DOHH2 (cell line): Measurements from ENCODE around the gene UACA.

Experiments
- H3F3A ChIP-seq: fragments of 200-600 bp; sonication (generic), shearing (Covaris generic); 2 replicates; pipeline ENCODE4 v1.6.0; 2016; ENCODE audit warnings: antibody characterized with exemption, mild to moderate bottlenecking; ENCODE audit not compliant: control insufficient read depth, insufficient read depth
- H3K27ac ChIP-seq: fragments of 200-600 bp; sonication (generic); 2 replicates; pipeline ENCODE4 v1.5.1; 2014; ENCODE audit warnings: low read depth, mild to moderate bottlenecking, low read length, moderate library complexity
- H3K27me3 ChIP-seq: fragments of 200-600 bp; sonication (generic); 2 replicates; pipeline ENCODE4 v1.6.1; 2014; ENCODE audit warnings: mild to moderate bottlenecking, low read length, mixed read lengths; ENCODE audit not compliant: control insufficient read depth
- H3K36me3 ChIP-seq: fragments of 200-600 bp; sonication (generic); 2 replicates; pipeline ENCODE4 v1.6.1; 2014; ENCODE audit warnings: mild to moderate bottlenecking, low read length, moderate library complexity, mixed read lengths; ENCODE audit not compliant: control insufficient read depth
- H3K4me1 ChIP-seq: fragments of 200-600 bp; sonication (generic); 2 replicates; pipeline ENCODE4 v1.6.1; 2014; ENCODE audit warnings: mild to moderate bottlenecking, low read length, mixed read lengths; ENCODE audit not compliant: control insufficient read depth
- H3K4me2 ChIP-seq: fragments of 200-600 bp; sonication (generic); 2 replicates; pipeline ENCODE4 v1.6.0; 2014; ENCODE audit warnings: mild to moderate bottlenecking, low read length, moderate library complexity
- H3K4me3 ChIP-seq: fragments of 200-600 bp; sonication (generic); 2 replicates; pipeline ENCODE4 v1.5.1; 2014; ENCODE audit warnings: mild to moderate bottlenecking, low read length, mixed read lengths
- H3K79me2 ChIP-seq: fragments of 200-600 bp; sonication (generic); 2 replicates; pipeline ENCODE4 v1.6.1; 2014; ENCODE audit warnings: mild to moderate bottlenecking, low read length, mixed read lengths; ENCODE audit not compliant: control insufficient read depth
- H3K9me2 ChIP-seq: fragments of 200-600 bp; sonication (generic); replicated peaks from 2 replicates; pipeline ENCODE4 v1.6.1; 2014; ENCODE audit warnings: mild to moderate bottlenecking, low read length, mixed read lengths; ENCODE audit not compliant: control insufficient read depth
- H3K9me3 ChIP-seq: fragments of 200-600 bp; sonication (generic); 2 replicates; pipeline ENCODE4 v1.6.1; 2014; ENCODE audit warnings: antibody characterized with exemption, low read length, mixed read lengths; ENCODE audit not compliant: control insufficient read depth, insufficient read depth
- H4K20me1 ChIP-seq: fragments of 200-600 bp; sonication (generic); 2 replicates; pipeline ENCODE4 v1.6.0; 2014; ENCODE audit warnings: low read depth, mild to moderate bottlenecking, antibody characterized with exemption, low read length, moderate library complexity; ENCODE audit not compliant: control insufficient read depth, insufficient read depth
- CTCF ChIP-seq: fragments of 200-600 bp; sonication (generic); IDR thresholded peaks from one replicate; pipeline ENCODE4 v1.5.1; 2014; ENCODE audit warnings: antibody characterized with exemption, mild to moderate bottlenecking, low read depth, low read length; ENCODE audit not compliant: poor library complexity, severe bottlenecking
- EZH2phosphoT487 ChIP-seq: fragments of 200-600 bp; sonication (generic); IDR thresholded peaks from 2 replicates; pipeline ENCODE4 v1.6.1; 2017; ENCODE audit warnings: borderline replicate concordance, mild to moderate bottlenecking, antibody characterized with exemption, low read length, moderate library complexity, mixed read lengths

Gene UACA

DNA sequence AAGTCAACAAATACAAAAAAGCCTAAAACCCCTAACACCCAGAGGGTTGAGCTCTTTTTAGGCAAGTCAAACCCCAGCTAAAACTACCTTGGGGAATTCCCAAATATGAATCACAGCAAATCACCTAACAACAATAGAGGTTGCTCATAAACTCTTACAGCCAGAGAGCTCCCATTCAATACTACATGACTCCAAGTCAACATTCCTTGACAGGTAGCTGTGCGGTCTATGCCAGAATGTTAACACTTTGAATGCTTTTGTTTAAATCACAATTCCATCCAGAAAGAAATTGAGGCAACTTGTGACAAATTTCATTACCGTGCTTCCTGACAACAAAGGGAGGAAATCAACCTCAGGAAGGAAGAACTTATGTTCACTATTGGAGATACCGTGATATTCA lies 7.5 kb upstream of the UACA start:
- no peaks in the 10 kb centered on the region for H3K9me2 ChIP-seq
- no peaks in the 10 kb centered on the region for H4K20me1 ChIP-seq
- no peak overlapping the region for H3K4me3 ChIP-seq
- H3K36me3 ChIP-seq: no peaks in the 10 kb centered on the region
- H3K79me2 ChIP-seq: no peaks in the 10 kb centered on the region
- TF ChIP-seq CTCF: no peak
- no peak for TF ChIP-seq EZH2phosphoT487
- no peak overlapping the region for H3K27ac ChIP-seq
- no peaks in the 10 kb centered on the region for H3K4me1 ChIP-seq
- no peaks in the 10 kb centered on the region for H3F3A ChIP-seq
- no peaks in the 10 kb centered on the region for H3K9me3 ChIP-seq
- H3K27me3 ChIP-seq: no peaks in the 10 kb centered on the region
- H3K4me2 ChIP-seq: no peak overlapping the region

DNA sequence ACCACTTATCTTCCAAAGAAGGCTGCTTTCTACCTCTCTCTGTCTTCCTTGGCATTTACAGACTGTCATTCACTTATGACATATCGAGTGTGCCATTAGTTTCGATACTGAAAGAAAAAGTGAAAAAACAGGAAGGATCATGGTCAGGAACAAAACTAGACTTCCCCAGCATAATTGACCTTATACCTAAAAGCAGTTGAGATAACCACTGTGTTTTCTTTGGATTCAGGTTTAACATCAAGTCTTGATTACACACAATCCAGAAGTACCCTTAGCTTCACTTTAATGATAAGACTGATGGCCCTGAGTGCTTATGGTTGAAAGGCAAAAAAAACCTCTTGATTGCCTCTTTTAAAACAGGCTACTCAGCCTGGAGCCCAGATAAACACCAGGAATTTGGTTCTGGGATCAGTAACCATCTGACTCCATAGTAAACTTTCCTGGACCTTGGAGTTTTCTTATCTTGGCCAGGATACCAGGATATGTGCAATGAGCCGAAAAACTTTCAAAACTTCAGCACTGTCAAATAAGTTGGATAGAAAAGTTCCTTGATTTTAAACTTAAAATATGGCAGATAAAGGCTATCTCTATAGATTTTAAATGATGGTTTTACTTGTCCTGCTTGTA lies 5.0 kb upstream of the UACA start:
- Histone ChIP-seq H3K4me1 (no peaks in the 10 kb centered on the region), H3K79me2 (no peaks in the 10 kb centered on the region), H3K36me3 (no peaks in the 10 kb centered on the region), H3K27ac (no peak overlapping the region), H3K4me3 (no peak overlapping the region), H3F3A (no peaks in the 10 kb centered on the region), H3K9me3 (no peaks in the 10 kb centered on the region), H3K4me2 (no peak overlapping the region), H3K27me3 (no peaks in the 10 kb centered on the region), H3K9me2 (no peaks in the 10 kb centered on the region), H4K20me1 (no peaks in the 10 kb centered on the region)
- TF ChIP-seq CTCF: no peak
- TF ChIP-seq EZH2phosphoT487: no peak

DNA sequence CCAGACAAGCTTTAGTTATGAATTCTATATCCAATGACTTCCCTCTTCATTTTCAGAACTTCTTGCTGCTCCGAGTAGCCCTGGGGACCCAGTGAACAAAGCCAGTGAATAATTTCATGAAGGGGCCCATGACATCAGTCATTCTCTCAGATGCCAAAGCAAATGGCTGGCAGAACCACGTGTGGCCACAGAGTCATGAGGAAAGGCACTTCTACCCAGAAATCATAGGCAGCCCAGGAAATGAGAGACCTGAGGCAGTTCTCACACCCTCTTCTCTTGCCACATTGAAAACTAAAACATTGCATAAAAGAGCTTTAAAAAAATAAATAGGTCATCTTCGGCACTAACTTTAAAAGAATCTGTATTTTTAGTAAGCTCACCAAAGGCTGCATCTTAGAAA lies 4.3 kb upstream of the UACA start:
- H3F3A ChIP-seq: no peaks in the 10 kb centered on the region
- H3K27ac ChIP-seq: no peak overlapping the region
- no peaks in the 10 kb centered on the region for H3K4me1 ChIP-seq
- no peaks in the 10 kb centered on the region for H3K27me3 ChIP-seq
- no peaks in the 10 kb centered on the region for H3K9me3 ChIP-seq
- H3K79me2 ChIP-seq: no peaks in the 10 kb centered on the region
- no peak overlapping the region for H3K4me3 ChIP-seq
- no peaks in the 10 kb centered on the region for H3K9me2 ChIP-seq
- no peaks in the 10 kb centered on the region for H3K36me3 ChIP-seq
- H3K4me2 ChIP-seq: no peak overlapping the region
- TF ChIP-seq CTCF: no peak
- H4K20me1 ChIP-seq: no peaks in the 10 kb centered on the region
